Stimulated activated CD4-positive, alpha-beta T cell treated with anti-CD3 and anti-CD28 coated beads, Interleukin-4, amount 100 ng/mL, for 48 hours (primary cell): ENCODE measurements around the gene CD163L1.

Source experiments
- DNase-seq, 2 donors: peaks; one replicate each; pipeline ENCODE4 v3.0.0-alpha.2; 2020; ENCODE audit warnings: low read depth in 2 of 2

CD163L1 gene

DNA sequence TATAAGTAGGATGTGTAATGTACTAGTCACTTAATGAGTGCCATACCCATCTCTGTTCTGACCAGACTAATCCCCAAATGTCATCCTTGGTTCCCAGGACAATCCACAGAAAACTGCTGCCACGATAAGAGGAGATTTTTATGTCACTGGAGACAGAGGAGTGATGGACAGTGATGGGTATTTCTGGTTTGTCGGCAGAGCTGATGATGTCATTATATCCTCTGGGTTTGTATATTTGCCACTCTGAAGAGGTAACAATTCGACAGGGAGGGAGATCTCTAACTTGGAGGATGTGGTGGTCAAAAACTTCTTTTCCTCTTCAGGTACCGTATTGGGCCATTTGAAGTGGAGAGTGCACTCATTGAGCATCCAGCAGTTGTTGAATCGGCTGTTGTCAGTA, 119.8 kb downstream of the CD163L1 start:
- DNase-seq = no peak

DNA sequence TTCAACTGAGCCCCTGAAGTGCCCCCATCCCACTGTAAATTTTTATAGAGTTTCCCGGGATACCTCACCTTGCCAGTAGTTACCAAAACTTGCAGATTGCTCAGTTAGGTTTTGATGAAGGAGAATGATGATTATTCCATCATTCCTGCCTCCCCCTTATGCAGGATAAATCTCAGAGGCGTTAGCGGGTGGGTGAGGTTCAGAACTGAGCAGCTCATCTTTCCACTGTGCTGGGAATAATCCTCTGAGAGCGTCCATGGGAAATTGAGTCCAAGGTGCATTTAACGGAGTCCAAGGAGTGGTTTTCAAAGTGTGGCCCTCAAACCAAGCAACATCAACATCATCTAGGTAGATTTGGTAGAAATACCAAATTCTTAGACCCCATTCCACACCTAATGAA, 121.4 kb downstream of the CD163L1 start:
- DNase-seq = no peak

DNA sequence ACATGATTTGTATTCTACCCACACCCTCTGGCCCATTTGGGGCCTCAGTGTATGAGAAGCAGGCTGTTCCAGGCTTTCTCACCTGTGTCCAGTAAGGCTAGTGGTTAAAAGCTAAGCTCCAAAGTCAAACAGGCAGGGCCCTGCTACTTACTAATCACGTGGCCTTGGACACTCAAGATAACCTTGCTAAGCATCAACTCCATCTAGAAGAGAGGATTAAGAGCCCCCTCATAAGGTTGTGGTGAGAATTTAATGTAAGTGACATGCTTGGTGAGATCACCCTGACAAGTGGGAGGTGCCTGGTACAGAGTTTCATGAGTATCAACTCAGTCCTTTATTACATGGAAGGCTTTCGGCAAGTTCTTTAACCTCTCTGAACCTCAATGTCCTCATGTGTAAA, 122.3 kb downstream of the CD163L1 start:
- DNase-seq = no peak

DNA sequence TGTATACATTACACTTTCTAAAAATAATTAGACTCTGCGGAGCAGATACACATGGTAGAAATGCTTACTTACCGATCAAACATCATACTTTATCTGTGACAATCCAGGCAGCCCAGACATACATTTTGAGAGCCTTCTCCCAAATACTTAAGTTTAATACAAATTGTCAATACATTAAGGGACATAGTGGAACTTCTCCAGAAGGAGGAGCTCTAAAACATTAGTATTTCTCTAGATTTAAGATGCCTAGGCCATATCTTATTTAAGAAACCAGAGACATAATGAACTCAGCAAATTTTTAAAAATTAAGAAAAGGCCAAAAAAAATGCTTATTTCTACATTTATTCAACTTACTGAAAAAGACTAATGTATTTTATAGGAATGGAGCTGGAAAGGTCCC, 124.0 kb downstream of the CD163L1 start:
- no peak for DNase-seq

DNA sequence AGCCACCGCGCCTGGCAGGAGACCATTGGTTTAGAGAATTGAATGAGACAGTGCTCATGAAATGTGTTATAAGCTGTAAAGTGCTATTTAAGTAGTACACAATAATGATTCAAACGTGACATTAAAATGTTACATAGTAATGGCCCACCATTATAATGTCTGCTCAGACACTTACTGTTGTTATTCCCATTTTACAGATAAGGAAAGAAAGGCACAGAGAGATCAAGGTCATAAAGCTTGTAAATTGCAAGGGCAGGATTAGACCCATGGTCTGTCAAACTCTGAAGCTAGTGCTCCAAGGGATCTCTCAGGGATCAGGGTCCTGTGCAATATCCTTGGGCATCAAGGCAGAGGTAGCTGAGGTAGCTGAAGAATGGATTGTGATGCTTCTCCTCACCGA, 133.9 kb downstream of the CD163L1 start:
- DNase-seq = no peak
